Caco-2 (cell line): ENCODE results near the gene MARF1. TPM values are rescaled to one million over a fixed set of nuclear protein-coding genes. Genes with fewer than 3 reads are reported as not detected.
A peak's percentile ranks its signal among the peaks of the same experiment; 100 is the strongest.
"Not testable (repeated sequence)": the region's sequence is repeated elsewhere in the genome, so short reads cannot be mapped to it uniquely, and the experiment has no call there.

Source experiments
- BruUV-seq: library from RNA; stranded (reverse); fragments of 400-500 nt; replicated peaks from 2 replicates; lab custom pipeline; 2021; lab: Mats Ljungman, UMichigan
- CTCF ChIA-PET: fragments of 300-600 bp; sonication (Branson Sonifier 250); formaldehyde crosslinking; loops from one replicate; lab custom pipeline; 2022; ENCODE audit warnings: antibody characterized with exemption; lab: Charles Lee
- POLR2A ChIA-PET: fragments of 300-600 bp; sonication (Branson Sonifier 250); formaldehyde crosslinking; loops from one replicate; lab custom pipeline; 2022; ENCODE audit warnings: antibody characterized with exemption; lab: Charles Lee
- DNase-seq, 2 experiments: peaks; one replicate each; pipeline versions ENCODE4 v3.0.0 to v3.0.0-alpha.2; 2020 to 2022
- H3K27me3 ChIP-seq: replicated peaks from 2 replicates; pipeline ENCODE4 v1.6.0; 2011; ENCODE audit warnings: low read length; ENCODE audit not compliant: control insufficient read depth, insufficient read depth
- H3K36me3 ChIP-seq: 2 replicates; pipeline ENCODE4 v1.5.1; 2011; ENCODE audit warnings: low read length; ENCODE audit not compliant: control insufficient read depth, insufficient read depth
- H3K4me1 ChIP-seq: fragments of 250-450 bp; sonication (Bioruptor Pico); 2 replicates; pipeline ENCODE4 v1.5.1; 2020; ENCODE audit warnings: mild to moderate bottlenecking
- H3K4me3 ChIP-seq: 2 replicates; pipeline ENCODE4 v1.5.1; 2011; ENCODE audit warnings: low read depth, mild to moderate bottlenecking, control low read depth, low read length
- H3K9me3 ChIP-seq: fragments of 250-450 bp; sonication (Bioruptor Pico); 2 replicates; pipeline ENCODE4 v1.5.1; 2020; ENCODE audit warnings: mild to moderate bottlenecking, moderate library complexity
- H3K27ac Mint-ChIP-seq: one replicate; pipeline ENCODE4 v1.8.0; 2022; ENCODE audit warnings: mixed read lengths; ENCODE audit not compliant: unreplicated experiment
- H3K27me3 Mint-ChIP-seq: one replicate; pipeline ENCODE4 v1.8.0; 2022; ENCODE audit warnings: mixed read lengths; ENCODE audit not compliant: insufficient read depth, unreplicated experiment
- H3K36me3 Mint-ChIP-seq: one replicate; pipeline ENCODE4 v1.8.0; 2022; ENCODE audit warnings: mild to moderate bottlenecking, mixed read lengths; ENCODE audit not compliant: insufficient read depth, unreplicated experiment
- H3K4me1 Mint-ChIP-seq: one replicate; pipeline ENCODE4 v1.8.0; 2022; ENCODE audit warnings: low read depth, mixed read lengths; ENCODE audit not compliant: unreplicated experiment
- H3K4me3 Mint-ChIP-seq: one replicate; pipeline ENCODE4 v1.8.0; 2022; ENCODE audit warnings: mild to moderate bottlenecking, moderate library complexity, mixed read lengths; ENCODE audit not compliant: unreplicated experiment
- H3K9me3 Mint-ChIP-seq: one replicate; pipeline ENCODE4 v1.8.0; 2022; ENCODE audit warnings: mixed read lengths; ENCODE audit not compliant: unreplicated experiment
- intact Hi-C: fragments of 100-400 bp; cut with micrococcal nuclease; formaldehyde crosslinking; loops from one replicate; pipeline ENCODE4 v1.10.0; 2022; ENCODE audit not compliant: unreplicated experiment
- total RNA-seq: library from RNA; stranded (reverse); gene quantifications from 2 replicates; pipeline ENCODE4 v1.2.3, GENCODE V29; 2022
- TF ChIP-seq, protein P1 (sequence below), 2 experiments: fragments of 200-600 bp in 1 of 2; IDR thresholded peaks; 1 replicate in 1 of 2; 2 replicates in 1 of 2; pipeline versions ENCODE4 v1.5.1 to v1.8.0; 2011 to 2022; ENCODE audit warnings: antibody characterized with exemption in 1 of 2, control low read depth in 1 of 2, inconsistent platforms in 1 of 2, low read depth in 1 of 2, low read length in 1 of 2, mild to moderate bottlenecking in 1 of 2, moderate library complexity in 1 of 2; ENCODE audit not compliant: insufficient read depth in 1 of 2, severe bottlenecking in 1 of 2, unreplicated experiment in 1 of 2

Gene MARF1
- total RNA-seq, 1 experiment from 2014 or later = 22.3 TPM

- POLR2A ChIA-PET = no interaction called here
- H3K27ac Mint-ChIP-seq = no peak overlapping the region
- intact Hi-C loops = loop anchor here (10.0 kb wide), 1 partner anchor 113 kb away; no protein-coding TSS in a partner anchor
- Histone ChIP-seq H3K27me3 (no peaks in the 10 kb centered on the region), H3K36me3 (no peaks in the 10 kb centered on the region), H3K9me3 (no peaks in the 10 kb centered on the region), H3K4me1 (peaks cover 17% of the 10 kb centered on the region), H3K4me3 (no peak overlapping the region)
- H3K4me3 Mint-ChIP-seq = no peak overlapping the region
- CTCF ChIA-PET = no interaction called here
- H3K9me3 Mint-ChIP-seq = no peaks in the 10 kb centered on the region
- no peak for DNase-seq
- H3K27me3 Mint-ChIP-seq = no peaks in the 10 kb centered on the region
- TF ChIP-seq, protein P1, sequence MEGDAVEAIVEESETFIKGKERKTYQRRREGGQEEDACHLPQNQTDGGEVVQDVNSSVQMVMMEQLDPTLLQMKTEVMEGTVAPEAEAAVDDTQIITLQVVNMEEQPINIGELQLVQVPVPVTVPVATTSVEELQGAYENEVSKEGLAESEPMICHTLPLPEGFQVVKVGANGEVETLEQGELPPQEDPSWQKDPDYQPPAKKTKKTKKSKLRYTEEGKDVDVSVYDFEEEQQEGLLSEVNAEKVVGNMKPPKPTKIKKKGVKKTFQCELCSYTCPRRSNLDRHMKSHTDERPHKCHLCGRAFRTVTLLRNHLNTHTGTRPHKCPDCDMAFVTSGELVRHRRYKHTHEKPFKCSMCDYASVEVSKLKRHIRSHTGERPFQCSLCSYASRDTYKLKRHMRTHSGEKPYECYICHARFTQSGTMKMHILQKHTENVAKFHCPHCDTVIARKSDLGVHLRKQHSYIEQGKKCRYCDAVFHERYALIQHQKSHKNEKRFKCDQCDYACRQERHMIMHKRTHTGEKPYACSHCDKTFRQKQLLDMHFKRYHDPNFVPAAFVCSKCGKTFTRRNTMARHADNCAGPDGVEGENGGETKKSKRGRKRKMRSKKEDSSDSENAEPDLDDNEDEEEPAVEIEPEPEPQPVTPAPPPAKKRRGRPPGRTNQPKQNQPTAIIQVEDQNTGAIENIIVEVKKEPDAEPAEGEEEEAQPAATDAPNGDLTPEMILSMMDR (IDR thresholded peaks at IDR 0.05; ENCODE audit: insufficient read depth in 1 of 2, low read depth in 1 of 2, low read length in 1 of 2, severe bottlenecking in 1 of 2, unreplicated experiment in 1 of 2) = no peak
- no peaks in the 10 kb centered on the region for H3K4me1 Mint-ChIP-seq
- H3K36me3 Mint-ChIP-seq = peaks cover 7% of the 10 kb centered on the region
- no TSS peak for BruUV-seq
Measured at GRCh38 chr16:15648135-15648730, 5.3 kb upstream of the MARF1 start.

- DNase-seq = no peak
- Histone ChIP-seq H3K4me3 (no peak overlapping the region), H3K4me1 (peaks cover 17% of the 10 kb centered on the region), H3K9me3 (no peaks in the 10 kb centered on the region), H3K36me3 (no peaks in the 10 kb centered on the region), H3K27me3 (no peaks in the 10 kb centered on the region)
- intact Hi-C loops = loop anchor here (10.0 kb wide), 1 partner anchor 113 kb away; no protein-coding TSS in a partner anchor
- BruUV-seq = no TSS peak
- TF ChIP-seq, protein P1 (IDR thresholded peaks at IDR 0.05; ENCODE audit: insufficient read depth in 1 of 2, low read depth in 1 of 2, low read length in 1 of 2, severe bottlenecking in 1 of 2, unreplicated experiment in 1 of 2) = no peak
- H3K27ac Mint-ChIP-seq = no peak overlapping the region
- ChIA-PET POLR2A (no interaction called here), CTCF (no interaction called here)
- H3K4me1 Mint-ChIP-seq = no peaks in the 10 kb centered on the region
- no peaks in the 10 kb centered on the region for H3K9me3 Mint-ChIP-seq
- H3K4me3 Mint-ChIP-seq = no peak overlapping the region
- H3K36me3 Mint-ChIP-seq = peaks cover 7% of the 10 kb centered on the region
- H3K27me3 Mint-ChIP-seq = no peaks in the 10 kb centered on the region
Measured at GRCh38 chr16:15647294-15648014, 4.5 kb upstream of the MARF1 start.

GRCh38 chr16:15646557-15647293 lies 3.8 kb upstream of the MARF1 start:
- H3K27ac Mint-ChIP-seq, H3K27me3 Mint-ChIP-seq, DNase-seq, H3K4me1 Mint-ChIP-seq, H3K36me3 ChIP-seq, H3K36me3 Mint-ChIP-seq, H3K4me3 Mint-ChIP-seq, POLR2A ChIA-PET, H3K4me3 ChIP-seq, H3K9me3 Mint-ChIP-seq, H3K9me3 ChIP-seq, CTCF ChIA-PET, H3K27me3 ChIP-seq, BruUV-seq: not testable (repeated sequence)
- intact Hi-C loops = loop anchor here (10.0 kb wide), 1 partner anchor 112 kb away; no protein-coding TSS in a partner anchor
- peaks cover 17% of the 10 kb centered on the region for H3K4me1 ChIP-seq

DNA sequence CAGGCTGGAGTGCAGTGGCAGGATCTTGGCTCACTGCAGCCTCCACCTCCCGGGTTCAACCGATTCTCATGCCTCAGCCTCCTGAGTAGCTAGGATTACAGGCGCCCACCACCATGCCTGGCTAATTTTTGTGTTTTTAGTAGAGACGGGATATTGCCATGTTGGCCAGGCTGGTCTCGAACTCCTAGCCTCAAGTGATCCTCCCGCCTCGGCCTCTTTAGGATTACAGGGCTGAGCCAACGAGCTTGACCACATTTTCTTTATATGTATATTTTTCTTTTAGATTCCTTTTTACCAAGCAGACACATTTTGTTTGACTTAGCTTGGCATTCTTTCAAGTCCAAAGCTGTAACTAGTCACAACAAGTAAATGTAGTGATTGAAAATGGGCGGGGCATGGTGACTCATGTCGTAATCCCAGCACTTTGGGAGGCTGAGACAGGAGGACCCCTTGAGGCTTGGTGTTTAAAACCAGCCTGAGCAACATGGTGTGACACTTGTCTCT lies 2.1 kb upstream of the MARF1 start:
- H3K9me3 Mint-ChIP-seq, H3K4me1 Mint-ChIP-seq, H3K27me3 Mint-ChIP-seq, H3K27me3 ChIP-seq, POLR2A ChIA-PET, BruUV-seq, H3K36me3 ChIP-seq, H3K4me3 ChIP-seq, H3K9me3 ChIP-seq, H3K36me3 Mint-ChIP-seq, CTCF ChIA-PET, H3K4me3 Mint-ChIP-seq: not testable (repeated sequence)
- peak; percentile 44 to 48 for DNase-seq
- peaks cover 22% of the 10 kb centered on the region for H3K4me1 ChIP-seq
- intact Hi-C loops = loop anchor here (10.0 kb wide), 1 partner anchor 110 kb away; no protein-coding TSS in a partner anchor
- H3K27ac Mint-ChIP-seq = peak overlapping the region; percentile 92
